GM12801 (cell line): Measurements from ENCODE around the gene MCFD2.

Experiments
- CTCF ChIP-seq: IDR thresholded peaks from one replicate; pipeline ENCODE4 v1.5.1; 2011; ENCODE audit warnings: control low read depth; ENCODE audit not compliant: insufficient read length; ENCODE audit errors: extremely low read depth

The MCFD2 gene

GRCh38 chr2:46893269-46893939 lies 22.2 kb downstream of the MCFD2 start:
- TF ChIP-seq CTCF, result no peak

DNA sequence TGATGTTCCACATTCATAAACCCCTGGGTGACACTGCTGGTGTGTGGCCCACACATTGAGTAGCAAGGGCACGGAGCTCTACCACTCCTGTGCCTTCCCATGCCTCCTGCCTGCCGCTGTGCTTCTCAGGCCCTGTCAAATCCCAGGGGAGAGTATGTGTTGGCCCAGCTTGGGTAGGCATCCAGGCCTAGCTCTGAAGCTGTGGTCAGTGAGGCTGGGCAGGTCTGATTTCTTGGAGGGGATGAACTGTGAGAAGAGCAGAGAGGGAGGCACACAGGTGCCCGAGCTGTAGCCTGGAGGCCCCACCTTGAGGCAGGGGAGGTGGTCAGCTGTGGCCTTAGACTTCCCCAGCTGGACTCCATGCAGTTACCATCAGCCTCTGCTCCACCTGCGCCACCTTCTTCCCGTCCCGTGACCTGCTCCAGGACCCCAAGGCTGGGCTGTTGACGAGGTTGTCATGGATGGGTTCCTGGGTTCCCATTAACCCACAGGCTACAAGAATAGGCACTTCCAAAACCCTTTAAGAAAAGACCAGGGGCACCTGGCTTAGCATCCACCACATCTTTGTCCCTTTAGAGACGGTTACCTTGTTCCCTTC lies 23.6 kb downstream of the MCFD2 start:
- TF ChIP-seq CTCF, result no peak

DNA sequence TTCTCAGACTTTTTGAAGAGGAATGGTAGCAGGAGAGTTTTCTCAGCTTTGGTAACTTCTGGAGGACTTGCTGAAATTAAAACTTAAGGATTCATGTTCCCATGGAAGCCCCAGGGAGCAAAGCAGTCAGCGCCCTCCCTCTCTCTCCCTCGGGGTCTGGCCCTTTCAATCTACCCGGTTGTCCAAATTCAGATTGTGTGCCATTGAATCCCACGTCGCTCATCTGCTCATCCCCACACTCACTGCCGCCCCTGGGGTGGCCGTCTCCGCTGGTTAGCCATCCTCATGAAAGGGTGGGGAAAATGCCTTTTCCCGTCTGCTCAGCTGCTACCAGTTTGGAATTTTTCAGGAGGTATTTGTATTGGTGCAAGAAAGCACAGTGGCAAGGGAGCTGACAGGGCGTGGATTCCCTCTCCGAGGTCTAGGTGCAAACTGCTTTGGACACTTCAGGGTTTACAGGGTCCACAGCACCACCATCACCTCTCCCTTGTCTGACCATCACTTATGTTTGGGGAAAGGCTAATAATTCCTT lies 27.1 kb downstream of the MCFD2 start:
- TF ChIP-seq CTCF, result no peak

GRCh38 chr2:46887028-46887885 lies 28.3 kb downstream of the MCFD2 start:
- no peak for TF ChIP-seq CTCF

- no peak for TF ChIP-seq CTCF
These were observed 29.2 kb downstream of the MCFD2 start for GRCh38 chr2:46886268-46887027.

- no peak for TF ChIP-seq CTCF
These were observed 30.2 kb downstream of the MCFD2 start for GRCh38 chr2:46885376-46885775.
